Measurements from ENCODE around the gene AKT2. TPM values are rescaled to one million over a fixed set of nuclear protein-coding genes. Genes with fewer than 3 reads are reported as not detected.

AKT2 gene
- total RNA-seq, 1 experiment from 2014 or later: 2,376 TPM

GRCh38 chr19:40184273-40184672 is 100.9 kb downstream of the AKT2 start:
- no peak for TF ChIP-seq TCF7L2 (IDR thresholded peaks at IDR 0.05; ENCODE audit: low read depth, low read length)
- no peak for TF ChIP-seq SIN3A (IDR thresholded peaks at IDR 0.05; ENCODE audit: borderline replicate concordance, insufficient read depth, low read depth, low read length)
- TF ChIP-seq REST (IDR thresholded peaks at IDR 0.05; ENCODE audit: insufficient read depth in 1 of 2, low read depth in 2 of 2, low read length in 1 of 2): no peak
- Histone ChIP-seq H3K4me3 (ENCODE audit: low read depth in 2 of 2, low read length in 2 of 2) (no peak overlapping the region), H3K4me1 (ENCODE audit: control insufficient read depth, insufficient read depth, low read length) (no peaks in the 10 kb centered on the region), H3K36me3 (ENCODE audit: control insufficient read depth, insufficient read depth, low read length) (no peaks in the 10 kb centered on the region), H3K27ac (ENCODE audit: low read length) (no peak overlapping the region), H3K27me3 (ENCODE audit: control insufficient read depth, insufficient read depth, low read length) (peaks cover 17% of the 10 kb centered on the region), H3K9me3 (ENCODE audit: control insufficient read depth, insufficient read depth, low read depth, low read length) (no peaks in the 10 kb centered on the region)
- intact Hi-C loops (cut with micrococcal nuclease; ENCODE audit: unreplicated experiment): no loop called here
- ATAC-seq: no peak
- in situ Hi-C loops (cut with HindIII; ENCODE audit: low pct_unique_long_range_greater_than_20kb, low sequenced_read_pairs): no loop called here
- no TSS peak for BruUV-seq (replicated peaks)
- ChIA-PET CTCF (interaction anchor here (0.6 to 2.1 kb wide), 9 partner anchors 12 to 1320 kb away, joined by 3 to 10 read pairs (median 4); no protein-coding TSS in a partner anchor), POLR2A (interaction anchor here (0.6 to 1.6 kb wide), 5 partner anchors 9 to 215 kb away, joined by 3 to 6 read pairs (median 3); no protein-coding TSS in a partner anchor)
- DNase-seq (ENCODE audit: low read depth, low spot score): no peak

Small RNA genes within 50 kb of the gene (microRNA-seq; reads per million reads assigned to microRNA genes)
- gene MIR641 (ENCODE audit: unreplicated experiment): 726 reads per million, percentile 77 among the genes with 10 or more reads in this experiment

Other genes with a start within 250 kb of the AKT2 start
- gene ZNF780B, start 229.1 kb downstream of the AKT2 start, total RNA-seq (2021; ENCODE audit: unreplicated experiment): 237 TPM
- 251 TPM for gene ZNF780A, start 194.4 kb downstream of the AKT2 start, total RNA-seq (2021; ENCODE audit: unreplicated experiment)
- 255 TPM for gene MAP3K10, start 93.9 kb downstream of the AKT2 start, total RNA-seq (2021; ENCODE audit: unreplicated experiment)
- gene TTC9B, start 67.0 kb downstream of the AKT2 start, total RNA-seq (2021; ENCODE audit: unreplicated experiment): 2.3 TPM
- gene CCNP, start 58.7 kb downstream of the AKT2 start, total RNA-seq (2021; ENCODE audit: unreplicated experiment): 3.0 TPM
- 29.0 TPM for gene C19orf47, start 63.1 kb upstream of the AKT2 start, total RNA-seq (2021; ENCODE audit: unreplicated experiment)
- gene PLD3, start 63.4 kb upstream of the AKT2 start, total RNA-seq (2021; ENCODE audit: unreplicated experiment): 81.8 TPM
- gene HIPK4, start 104.8 kb upstream of the AKT2 start, total RNA-seq (2021; ENCODE audit: unreplicated experiment): 0.13 TPM
- 3.4 TPM for gene PRX, start 128.0 kb upstream of the AKT2 start, total RNA-seq (2021; ENCODE audit: unreplicated experiment)
- 13.4 TPM for gene SERTAD1, start 140.6 kb upstream of the AKT2 start, total RNA-seq (2021; ENCODE audit: unreplicated experiment)
- gene SERTAD3, start 159.0 kb upstream of the AKT2 start, total RNA-seq (2021; ENCODE audit: unreplicated experiment): 35.7 TPM
- gene BLVRB, start 180.4 kb upstream of the AKT2 start, total RNA-seq (2021; ENCODE audit: unreplicated experiment): 45.6 TPM
- 1.2 TPM for gene SPTBN4, start 181.7 kb upstream of the AKT2 start, total RNA-seq (2021; ENCODE audit: unreplicated experiment)

Measured in Panc1 (cell line).